ENCODE results near the gene CDH16.

DNA sequence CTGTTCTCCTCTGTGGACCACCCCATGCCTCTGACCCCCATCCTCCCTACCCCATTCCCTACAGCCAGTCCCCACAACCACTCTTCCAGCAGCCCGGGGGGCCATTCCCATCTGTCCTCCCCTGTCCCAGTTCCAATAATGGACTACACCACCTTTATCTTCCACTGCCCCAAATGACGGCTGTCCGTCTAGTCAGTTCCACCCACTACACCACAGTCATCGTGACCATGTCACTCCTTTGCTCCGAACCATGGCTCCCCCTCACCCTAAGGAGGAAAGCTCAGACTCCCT is 23.1 kb downstream of the CDH16 start:
- TF ChIP-seq, protein P1, sequence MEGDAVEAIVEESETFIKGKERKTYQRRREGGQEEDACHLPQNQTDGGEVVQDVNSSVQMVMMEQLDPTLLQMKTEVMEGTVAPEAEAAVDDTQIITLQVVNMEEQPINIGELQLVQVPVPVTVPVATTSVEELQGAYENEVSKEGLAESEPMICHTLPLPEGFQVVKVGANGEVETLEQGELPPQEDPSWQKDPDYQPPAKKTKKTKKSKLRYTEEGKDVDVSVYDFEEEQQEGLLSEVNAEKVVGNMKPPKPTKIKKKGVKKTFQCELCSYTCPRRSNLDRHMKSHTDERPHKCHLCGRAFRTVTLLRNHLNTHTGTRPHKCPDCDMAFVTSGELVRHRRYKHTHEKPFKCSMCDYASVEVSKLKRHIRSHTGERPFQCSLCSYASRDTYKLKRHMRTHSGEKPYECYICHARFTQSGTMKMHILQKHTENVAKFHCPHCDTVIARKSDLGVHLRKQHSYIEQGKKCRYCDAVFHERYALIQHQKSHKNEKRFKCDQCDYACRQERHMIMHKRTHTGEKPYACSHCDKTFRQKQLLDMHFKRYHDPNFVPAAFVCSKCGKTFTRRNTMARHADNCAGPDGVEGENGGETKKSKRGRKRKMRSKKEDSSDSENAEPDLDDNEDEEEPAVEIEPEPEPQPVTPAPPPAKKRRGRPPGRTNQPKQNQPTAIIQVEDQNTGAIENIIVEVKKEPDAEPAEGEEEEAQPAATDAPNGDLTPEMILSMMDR (conservative IDR thresholded peaks at IDR 0.05; ENCODE audit: low read length): no peak
- TF ChIP-seq EZH2phosphoT487 (IDR thresholded peaks at IDR 0.05; ENCODE audit: borderline replicate concordance): no peak

Data from Loucy (cell line).